Left renal cortex interstitium (tissue), 4 donors: ENCODE results near the gene CANT1. TPM values are rescaled to one million over a fixed set of nuclear protein-coding genes. Genes with fewer than 3 reads are reported as not detected.

Experiments used
- DNase-seq, 4 donors: peaks; one replicate each; pipeline ENCODE4 v3.0.0-alpha.2; 2013; ENCODE audit warnings: low read depth in 4 of 4, low spot score in 2 of 4, missing footprints in 1 of 4
- polyA plus RNA-seq, 4 donors: library from polyadenylated mRNA; unstranded; fragments of 120-200 nt; gene quantifications; one replicate each; pipeline ENCODE4 v1.2.1, GENCODE V29; 2013; ENCODE audit not compliant: insufficient read length in 4 of 4

CANT1 gene
- polyA plus RNA-seq, 4 donors = 41.4 to 55.1 (median 47.4) TPM

- no peak for DNase-seq
Observed at GRCh38 chr17:79012563-79013134, 3.1 kb upstream of the CANT1 start.

GRCh38 chr17:79011451-79012147 is 2.0 kb upstream of the CANT1 start:
- no peak for DNase-seq

GRCh38 chr17:79010304-79010646 is 711 bp upstream of the CANT1 start:
- DNase-seq = no peak

GRCh38 chr17:79008666-79009387 is 737 bp downstream of the CANT1 start:
- DNase-seq = no peak

GRCh38 chr17:79007504-79008381 is 1.8 kb downstream of the CANT1 start:
- DNase-seq = no peak

- no peak for DNase-seq
Observed at GRCh38 chr17:79006794-79007503, 2.6 kb downstream of the CANT1 start.

- no peak for DNase-seq
Observed at GRCh38 chr17:79006046-79006445, 3.5 kb downstream of the CANT1 start.

GRCh38 chr17:79005063-79005861 is 4.3 kb downstream of the CANT1 start:
- no peak for DNase-seq

GRCh38 chr17:79003661-79004411 is 5.7 kb downstream of the CANT1 start:
- DNase-seq = no peak

- no peak for DNase-seq
Observed at GRCh38 chr17:79002796-79003593, 6.6 kb downstream of the CANT1 start.

- no peak for DNase-seq
Observed at GRCh38 chr17:79002291-79002690, 7.3 kb downstream of the CANT1 start.

GRCh38 chr17:79001190-79002020 is 8.2 kb downstream of the CANT1 start:
- DNase-seq = no peak

- DNase-seq = no peak
Observed at GRCh38 chr17:79000396-79001189, 9.0 kb downstream of the CANT1 start.

GRCh38 chr17:78999947-79000395 is 9.6 kb downstream of the CANT1 start:
- no peak for DNase-seq

GRCh38 chr17:78999056-78999768 is 10.4 kb downstream of the CANT1 start:
- DNase-seq = no peak
